Measurements from ENCODE around the gene FGFR1OP2. TPM values are rescaled to one million over a fixed set of nuclear protein-coding genes. Genes with fewer than 3 reads are reported as not detected.

FGFR1OP2 gene
- total RNA-seq, 2 donors from 2014 or later, result 39.2 to 41.5 TPM

DNA sequence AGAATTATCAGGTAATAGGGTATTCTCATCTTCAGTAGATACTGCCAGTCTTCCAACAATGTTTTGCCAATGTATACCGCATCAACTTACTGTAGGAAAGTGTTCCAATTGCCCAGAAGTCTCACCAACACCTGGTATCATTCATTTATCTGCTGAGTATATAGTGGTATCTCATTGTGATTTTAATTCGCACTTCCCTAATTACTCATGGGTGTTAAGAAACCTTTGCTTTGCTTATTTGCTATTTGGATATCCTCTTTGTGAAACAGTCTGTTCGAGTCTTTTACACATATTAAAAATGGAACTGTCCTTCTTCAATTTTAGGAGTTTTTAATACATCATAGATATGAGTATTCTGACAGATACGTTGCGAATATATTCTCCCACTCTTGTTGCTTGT lies 69.8 kb downstream of the FGFR1OP2 start:
- WGBS, 2 donors, result 59 to 62% methylated on average over 5 of the region's 5 CpGs
- Histone ChIP-seq H3K27me3 (no peaks in the 10 kb centered on the region), H3K4me1 (peaks cover 84% of the 10 kb centered on the region), H3K4me3 (no peak overlapping the region), H3K9me3 (no peaks in the 10 kb centered on the region), H3K36me3 (replicated peaks in 1 of 2; ENCODE audit: insufficient read depth in 1 of 2, low read depth in 2 of 2) (no peaks in the 10 kb centered on the region), H3K27ac (no peak overlapping the region)
- ATAC-seq (no peak), DNase-seq (no peak)
- TF ChIP-seq POLR2A (IDR thresholded peaks at IDR 0.05), result no peak
- TF ChIP-seq, protein P1, sequence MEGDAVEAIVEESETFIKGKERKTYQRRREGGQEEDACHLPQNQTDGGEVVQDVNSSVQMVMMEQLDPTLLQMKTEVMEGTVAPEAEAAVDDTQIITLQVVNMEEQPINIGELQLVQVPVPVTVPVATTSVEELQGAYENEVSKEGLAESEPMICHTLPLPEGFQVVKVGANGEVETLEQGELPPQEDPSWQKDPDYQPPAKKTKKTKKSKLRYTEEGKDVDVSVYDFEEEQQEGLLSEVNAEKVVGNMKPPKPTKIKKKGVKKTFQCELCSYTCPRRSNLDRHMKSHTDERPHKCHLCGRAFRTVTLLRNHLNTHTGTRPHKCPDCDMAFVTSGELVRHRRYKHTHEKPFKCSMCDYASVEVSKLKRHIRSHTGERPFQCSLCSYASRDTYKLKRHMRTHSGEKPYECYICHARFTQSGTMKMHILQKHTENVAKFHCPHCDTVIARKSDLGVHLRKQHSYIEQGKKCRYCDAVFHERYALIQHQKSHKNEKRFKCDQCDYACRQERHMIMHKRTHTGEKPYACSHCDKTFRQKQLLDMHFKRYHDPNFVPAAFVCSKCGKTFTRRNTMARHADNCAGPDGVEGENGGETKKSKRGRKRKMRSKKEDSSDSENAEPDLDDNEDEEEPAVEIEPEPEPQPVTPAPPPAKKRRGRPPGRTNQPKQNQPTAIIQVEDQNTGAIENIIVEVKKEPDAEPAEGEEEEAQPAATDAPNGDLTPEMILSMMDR (IDR thresholded peaks at IDR 0.05), result no peak
- intact Hi-C loops (cut with DNase I), result no loop called here

- ATAC-seq (no peak), DNase-seq (no peak)
- Histone ChIP-seq H3K4me1 (peaks cover 77% of the 10 kb centered on the region), H3K4me3 (no peak overlapping the region), H3K27ac (peak overlapping the region in 1 of 4 donors; percentile 97), H3K36me3 (replicated peaks in 1 of 2; ENCODE audit: insufficient read depth in 1 of 2, low read depth in 2 of 2) (no peaks in the 10 kb centered on the region), H3K27me3 (no peaks in the 10 kb centered on the region), H3K9me3 (no peaks in the 10 kb centered on the region)
- TF ChIP-seq, protein P1 (IDR thresholded peaks at IDR 0.05), result no peak
- intact Hi-C loops (cut with DNase I), result loop anchor here (10.0 kb wide), 1 partner anchor 295 kb away; no protein-coding TSS in a partner anchor
- WGBS, 2 donors, result 12 to 17% methylated on average over 1 of the region's 1 CpG
Observed at GRCh38 chr12:27009881-27010301, 71.6 kb downstream of the FGFR1OP2 start.

- intact Hi-C loops (cut with DNase I), result loop anchor here (10.0 kb wide), 1 partner anchor 292 kb away; no protein-coding TSS in a partner anchor
- peaks cover 61% of the 10 kb centered on the region for H3K4me1 ChIP-seq
- ATAC-seq, result peak; percentile 70
- peak overlapping the region; percentile 78 to 98 (median 94) for H3K27ac ChIP-seq
- no peaks in the 10 kb centered on the region for H3K9me3 ChIP-seq
- H3K27me3 ChIP-seq, result no peaks in the 10 kb centered on the region
- no peaks in the 10 kb centered on the region for H3K36me3 ChIP-seq (replicated peaks in 1 of 2; ENCODE audit: insufficient read depth in 1 of 2, low read depth in 2 of 2)
- WGBS, 2 donors, result 25% methylated on average over 11 to 14 of the region's 14 CpGs
- peak; percentile 64 to 81 (median 74) for DNase-seq
- no peak overlapping the region for H3K4me3 ChIP-seq
- TF ChIP-seq, protein P1 (IDR thresholded peaks at IDR 0.05), result peak in 1 of 7 experiments; percentile 1
- peak; percentile 26 to 91 (median 83) for TF ChIP-seq POLR2A (IDR thresholded peaks at IDR 0.05)
Observed at GRCh38 chr12:27012239-27012981, 74.1 kb downstream of the FGFR1OP2 start.

DNA sequence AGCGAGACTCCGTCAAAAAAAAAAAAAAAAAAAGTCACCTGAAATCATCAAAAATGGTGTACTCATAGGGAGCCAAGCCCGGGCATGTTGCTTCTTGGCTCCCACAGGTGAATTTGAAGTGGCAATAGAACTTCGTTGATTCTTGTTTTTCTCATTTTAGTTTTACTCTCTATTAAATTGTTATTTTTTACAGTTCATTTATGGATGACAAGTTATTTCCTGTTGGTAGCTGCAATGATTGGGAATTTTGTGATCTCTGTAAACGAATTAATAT lies 74.6 kb downstream of the FGFR1OP2 start:
- intact Hi-C loops (cut with DNase I), result loop anchor here (10.0 kb wide), 1 partner anchor 292 kb away; no protein-coding TSS in a partner anchor
- DNase-seq, result peak in 1 of 4 donors; percentile 27
- Histone ChIP-seq H3K4me3 (peak overlapping the region in 1 of 2 donors; percentile 81), H3K27ac (peak overlapping the region; percentile 78 to 98 (median 94)), H3K9me3 (no peaks in the 10 kb centered on the region), H3K36me3 (replicated peaks in 1 of 2; ENCODE audit: insufficient read depth in 1 of 2, low read depth in 2 of 2) (no peaks in the 10 kb centered on the region), H3K4me1 (peaks cover 55% of the 10 kb centered on the region), H3K27me3 (no peaks in the 10 kb centered on the region)
- TF ChIP-seq, protein P1 (IDR thresholded peaks at IDR 0.05), result no peak
- no peak for TF ChIP-seq POLR2A (IDR thresholded peaks at IDR 0.05)
- 7 to 8% methylated on average over 5 of the region's 5 CpGs for WGBS, 2 donors
- no peak for ATAC-seq

Measured in body of pancreas (tissue), 4 donors.